Measurements from ENCODE around the gene ACO2. TPM values are rescaled to one million over a fixed set of nuclear protein-coding genes. Genes with fewer than 3 reads are reported as not detected.

ACO2 gene
- total and polyA plus RNA-seq, 10 of the 15 experiments (the other 5 are each of a cell fraction or from before 2014, with no cell fraction given) = 21.4 to 214 (median 88.5) TPM

DNA sequence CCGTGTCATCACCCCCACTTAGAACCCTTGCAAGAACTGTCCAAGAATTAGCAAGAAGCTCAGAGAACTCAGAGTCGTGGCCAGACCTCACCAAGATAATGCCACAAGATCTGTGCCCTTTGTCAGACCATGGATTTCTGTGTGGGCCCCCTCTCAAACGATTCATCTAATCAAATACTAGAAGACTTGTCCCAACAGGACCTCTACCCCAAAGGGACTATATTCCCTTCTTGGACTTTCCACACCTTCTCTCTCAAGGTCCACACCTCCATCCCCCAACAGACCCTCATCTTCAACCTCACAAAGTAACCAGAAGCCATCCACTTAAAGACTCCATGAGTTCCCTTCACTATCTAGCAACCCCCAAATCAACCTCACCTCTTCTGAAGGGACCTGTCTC is 72.6 kb downstream of the ACO2 start:
- Histone ChIP-seq H3K27me3 (replicated peaks in 1 of 2; ENCODE audit: control insufficient read depth in 2 of 2, insufficient read depth in 2 of 2, low read length in 1 of 2) (no peaks in the 10 kb centered on the region), H3K9me3 (replicated peaks; ENCODE audit: control insufficient read depth, insufficient read depth, low read length) (no peaks in the 10 kb centered on the region), H3K36me3 (ENCODE audit: control insufficient read depth in 2 of 2, insufficient read depth in 2 of 2, low read length in 1 of 2) (peaks cover 7 to 11% of the 10 kb centered on the region in 2 experiments), H3K4me1 (ENCODE audit: control insufficient read depth, insufficient read depth, low read length) (no peaks in the 10 kb centered on the region), H3K4me2 (ENCODE audit: control insufficient read depth, insufficient read depth) (peak overlapping the region; percentile 68), H3K79me2 (ENCODE audit: control insufficient read depth, insufficient read depth, low read length) (peaks cover 42% of the 10 kb centered on the region), H3K27ac (ENCODE audit: control insufficient read depth, insufficient read depth) (no peak overlapping the region), H3K4me3 (peak overlapping the region; percentile 88), H3K9ac (ENCODE audit: control insufficient read depth, insufficient read depth, low read length) (peak overlapping the region; percentile 8; the same call in 1 of the 2 replicates), H4K20me1 (ENCODE audit: control insufficient read depth, insufficient read depth) (0 out of 2 replicates have a peak, but pooled peaks cover 3% of the 10 kb centered on the region), H2AFZ (ENCODE audit: control insufficient read depth, low read depth, low read length) (no peak overlapping the region)
- ChIA-PET POLR2A (interaction anchor here (0.9 kb wide), 1 partner anchor 105 kb away, joined by 3 read pairs; no protein-coding TSS in a partner anchor), SMC1A (ENCODE audit: uncharacterized antibody, unreplicated experiment) (interaction anchor here (1.2 to 2.8 kb wide), 4 partner anchors 38 to 56 kb away, joined by 3 to 15 read pairs (median 6); partner anchors contain the start of gene PMM1), CTCF (interaction anchor here (1.0 to 5.0 kb wide), 5 partner anchors 9 to 138 kb away, joined by 3 to 46 read pairs (median 26); partner anchors contain the start of gene PMM1), RAD21 (ENCODE audit: unreplicated experiment) (no interaction called here)
- 82% methylated on average over 3 of the region's 3 CpGs for WGBS (ENCODE audit: insufficient coverage, insufficient replicate concordance, low lambda C conversion rate, missing lambda C conversion rate)
- FAIRE-seq (no peak), DNase-seq (ENCODE audit: low read depth, low spot score) (no peak), ATAC-seq (no peak)
- no peak for TF ChIP-seq MEF2A (IDR thresholded peaks at IDR 0.05; ENCODE audit: insufficient read depth, low read depth, low read length)
- TF ChIP-seq CBX3 (IDR thresholded peaks at IDR 0.05; ENCODE audit: borderline replicate concordance, low read depth) = no peak
- TF ChIP-seq, protein P1, sequence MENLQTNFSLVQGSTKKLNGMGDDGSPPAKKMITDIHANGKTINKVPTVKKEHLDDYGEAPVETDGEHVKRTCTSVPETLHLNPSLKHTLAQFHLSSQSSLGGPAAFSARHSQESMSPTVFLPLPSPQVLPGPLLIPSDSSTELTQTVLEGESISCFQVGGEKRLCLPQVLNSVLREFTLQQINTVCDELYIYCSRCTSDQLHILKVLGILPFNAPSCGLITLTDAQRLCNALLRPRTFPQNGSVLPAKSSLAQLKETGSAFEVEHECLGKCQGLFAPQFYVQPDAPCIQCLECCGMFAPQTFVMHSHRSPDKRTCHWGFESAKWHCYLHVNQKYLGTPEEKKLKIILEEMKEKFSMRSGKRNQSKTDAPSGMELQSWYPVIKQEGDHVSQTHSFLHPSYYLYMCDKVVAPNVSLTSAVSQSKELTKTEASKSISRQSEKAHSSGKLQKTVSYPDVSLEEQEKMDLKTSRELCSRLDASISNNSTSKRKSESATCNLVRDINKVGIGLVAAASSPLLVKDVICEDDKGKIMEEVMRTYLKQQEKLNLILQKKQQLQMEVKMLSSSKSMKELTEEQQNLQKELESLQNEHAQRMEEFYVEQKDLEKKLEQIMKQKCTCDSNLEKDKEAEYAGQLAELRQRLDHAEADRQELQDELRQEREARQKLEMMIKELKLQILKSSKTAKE (IDR thresholded peaks at IDR 0.05; ENCODE audit: low read depth, poor library complexity, severe bottlenecking) = no peak
- no peak for TF ChIP-seq TCF3 (IDR thresholded peaks at IDR 0.05; ENCODE audit: borderline replicate concordance, insufficient read depth, low read depth, low read length)
- TF ChIP-seq WRNIP1 (IDR thresholded peaks at IDR 0.05; ENCODE audit: borderline replicate concordance, low read depth, low read length) = 0 out of 2 replicates have a peak, but pooled peaks have one; percentile 11
- in situ Hi-C loops (cut with MboI) (no loop called here), intact Hi-C loops (cut with micrococcal nuclease; ENCODE audit: unreplicated experiment) (loop anchor here (5.0 kb wide), 1 partner anchor 56 kb away; no protein-coding TSS in a partner anchor)
- BruUV-seq (replicated peaks) = no TSS peak

All from GM12878 (cell line).